ENCODE measurements around the gene CYBA. TPM values are rescaled to one million over a fixed set of nuclear protein-coding genes. Genes with fewer than 3 reads are reported as not detected.

The CYBA gene
- total RNA-seq, 4 donors from 2014 or later, result 258 to 306 (median 291) TPM

- in situ Hi-C loops (cut with MboI; ENCODE audit: low pct_ligation_motif_present in 1 of 4, low pct_unique_long_range_greater_than_20kb in 1 of 4, low sequenced_read_pairs in 3 of 4), result no loop called here
- H3K9me3 ChIP-seq, result no peaks in the 10 kb centered on the region
- 92% methylated on average over 25 of the region's 28 CpGs; no CpG with 5 or more reads in 1 of the 2 donors for WGBS, 2 donors (ENCODE audit: low coverage in 1 of 2)
- no peak overlapping the region for H3K4me3 ChIP-seq
- no peaks in the 10 kb centered on the region for H3K27me3 ChIP-seq
- no peak for TF ChIP-seq EP300 (IDR thresholded peaks at IDR 0.05; ENCODE audit: low read depth)
- no peak for TF ChIP-seq POLR2A (IDR thresholded peaks at IDR 0.05)
- TF ChIP-seq POLR2AphosphoS5 (IDR thresholded peaks at IDR 0.05), result no peak
- no peak for TF ChIP-seq CTCF (IDR thresholded peaks at IDR 0.05)
- H3K4me1 ChIP-seq, result peaks cover 9 to 40% (median 23%) of the 10 kb centered on the region in 4 donors
- H3K27ac ChIP-seq, result peak overlapping the region in 1 of 4 donors; percentile 65
- no peak for DNase-seq
- no peaks in the 10 kb centered on the region for H3K36me3 ChIP-seq
- intact Hi-C loops (cut with DNase I; ENCODE audit: low total_unique reads), result no loop called here
Observed at GRCh38 chr16:88646345-88647034, 4.4 kb downstream of the CYBA start.

- peaks cover 3% of the 10 kb centered on the region for H3K27me3 ChIP-seq
- no peak overlapping the region for H3K4me3 ChIP-seq
- peaks cover 6 to 34% (median 18%) of the 10 kb centered on the region in 4 donors for H3K4me1 ChIP-seq
- H3K27ac ChIP-seq, result peak overlapping the region in 1 of 4 donors; percentile 65
- intact Hi-C loops (cut with DNase I; ENCODE audit: low total_unique reads), result no loop called here
- no peak for DNase-seq
- in situ Hi-C loops (cut with MboI; ENCODE audit: low pct_ligation_motif_present in 1 of 4, low pct_unique_long_range_greater_than_20kb in 1 of 4, low sequenced_read_pairs in 3 of 4), result no loop called here
- no peaks in the 10 kb centered on the region for H3K9me3 ChIP-seq
- H3K36me3 ChIP-seq, result no peaks in the 10 kb centered on the region
- no peak for TF ChIP-seq EP300 (IDR thresholded peaks at IDR 0.05; ENCODE audit: low read depth)
- no peak for TF ChIP-seq POLR2AphosphoS5 (IDR thresholded peaks at IDR 0.05)
- no peak for TF ChIP-seq POLR2A (IDR thresholded peaks at IDR 0.05)
- TF ChIP-seq CTCF (IDR thresholded peaks at IDR 0.05), result no peak
- WGBS, 2 donors (ENCODE audit: low coverage in 1 of 2), result 76% methylated on average over 18 of the region's 23 CpGs; no CpG with 5 or more reads in 1 of the 2 donors
Observed at GRCh38 chr16:88645941-88646340, 4.9 kb downstream of the CYBA start.

- peak overlapping the region in 1 of 4 donors; percentile 65 for H3K27ac ChIP-seq
- H3K36me3 ChIP-seq, result no peaks in the 10 kb centered on the region
- no peak for DNase-seq
- intact Hi-C loops (cut with DNase I; ENCODE audit: low total_unique reads), result no loop called here
- in situ Hi-C loops (cut with MboI; ENCODE audit: low pct_ligation_motif_present in 1 of 4, low pct_unique_long_range_greater_than_20kb in 1 of 4, low sequenced_read_pairs in 3 of 4), result no loop called here
- TF ChIP-seq CTCF (IDR thresholded peaks at IDR 0.05) (no peak), EP300 (IDR thresholded peaks at IDR 0.05; ENCODE audit: low read depth) (no peak), POLR2A (IDR thresholded peaks at IDR 0.05) (no peak), POLR2AphosphoS5 (IDR thresholded peaks at IDR 0.05) (no peak)
- WGBS, 2 donors (ENCODE audit: low coverage in 1 of 2), result 70% methylated on average over 15 of the region's 16 CpGs; no CpG with 5 or more reads in 1 of the 2 donors
- peaks cover 6 to 34% (median 17%) of the 10 kb centered on the region in 4 donors for H3K4me1 ChIP-seq
- peaks cover 8% of the 10 kb centered on the region for H3K27me3 ChIP-seq
- H3K4me3 ChIP-seq, result no peak overlapping the region
- H3K9me3 ChIP-seq, result no peaks in the 10 kb centered on the region
Observed at GRCh38 chr16:88645455-88645854, 5.4 kb downstream of the CYBA start.

GRCh38 chr16:88643644-88643932, 7.3 kb downstream of the CYBA start:
- DNase-seq, result no peak
- Histone ChIP-seq H3K4me1 (peaks cover 5 to 33% (median 19%) of the 10 kb centered on the region in 4 donors), H3K36me3 (no peaks in the 10 kb centered on the region), H3K9me3 (no peaks in the 10 kb centered on the region), H3K27me3 (peaks cover 27% of the 10 kb centered on the region), H3K27ac (no peak overlapping the region), H3K4me3 (no peak overlapping the region)
- intact Hi-C loops (cut with DNase I; ENCODE audit: low total_unique reads), result no loop called here
- 92% methylated on average over 7 of the region's 9 CpGs; no CpG with 5 or more reads in 1 of the 2 donors for WGBS, 2 donors (ENCODE audit: low coverage in 1 of 2)
- TF ChIP-seq CTCF (IDR thresholded peaks at IDR 0.05), result no peak
- TF ChIP-seq POLR2AphosphoS5 (IDR thresholded peaks at IDR 0.05), result no peak
- no peak for TF ChIP-seq POLR2A (IDR thresholded peaks at IDR 0.05)
- in situ Hi-C loops (cut with MboI; ENCODE audit: low pct_ligation_motif_present in 1 of 4, low pct_unique_long_range_greater_than_20kb in 1 of 4, low sequenced_read_pairs in 3 of 4), result no loop called here

All from transverse colon (tissue), 4 donors.